OCI-LY3 (cell line): ENCODE data around the gene INAFM1.

Experiments used
- CTCF ChIP-seq: fragments of 200-600, 300-600 bp; sonication (generic); IDR thresholded peaks from 2 replicates; pipeline ENCODE4 v1.5.1; 2014; ENCODE audit warnings: antibody characterized with exemption, low read length, low read depth
- EZH2phosphoT487 ChIP-seq: fragments of 200-600 bp; shearing (Covaris generic); IDR thresholded peaks from 2 replicates; pipeline ENCODE4 v1.6.1; 2018; ENCODE audit warnings: antibody characterized with exemption, mixed run types, low read depth

DNA sequence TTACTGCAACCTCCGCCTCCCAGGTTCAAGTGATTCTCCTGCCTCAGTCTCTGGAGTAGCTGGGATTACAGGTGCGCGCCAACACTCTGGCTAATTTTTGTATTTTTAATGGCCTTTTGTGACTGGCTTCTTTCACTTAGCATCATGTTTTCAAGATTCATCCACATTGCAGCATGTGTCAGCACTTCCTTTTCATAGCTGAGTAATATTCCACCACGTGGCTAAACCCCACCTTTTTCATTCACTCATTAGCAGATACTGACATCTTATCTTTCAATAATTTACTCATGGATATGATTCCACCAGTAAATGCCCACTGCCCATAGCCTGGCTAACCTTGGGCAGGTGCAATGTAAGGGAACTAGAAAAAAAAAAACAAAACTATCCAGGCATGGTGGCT lies 41.8 kb downstream of the INAFM1 start:
- TF ChIP-seq CTCF: no peak
- TF ChIP-seq EZH2phosphoT487: no peak
